ENCODE data around the gene RRP8. TPM values are rescaled to one million over a fixed set of nuclear protein-coding genes. Genes with fewer than 3 reads are reported as not detected.

The RRP8 gene
- total RNA-seq, 6 experiments from 2014 or later = 18.5 to 26.7 (median 20.2) TPM

GRCh38 chr11:6599881-6600390 is 3.5 kb downstream of the RRP8 start:
- Mint-ChIP-seq H3K9me3 (no peaks in the 10 kb centered on the region), H3K4me3 (no peak overlapping the region), H3K4me1 (ENCODE audit: low read depth) (peaks cover 7% of the 10 kb centered on the region)

GRCh38 chr11:6599449-6599848 is 4.0 kb downstream of the RRP8 start:
- no peak overlapping the region for H3K27ac Mint-ChIP-seq
- H3K9me3 Mint-ChIP-seq = no peaks in the 10 kb centered on the region
- no peak for TF ChIP-seq CTCF (IDR thresholded peaks at IDR 0.05)
- peaks cover 31% of the 10 kb centered on the region for H3K36me3 Mint-ChIP-seq (ENCODE audit: low read depth)
- H3K4me3 Mint-ChIP-seq = no peak overlapping the region
- DNase-seq = no peak
- no peaks in the 10 kb centered on the region; the same call in 1 of the 2 replicates for H3K27me3 Mint-ChIP-seq (ENCODE audit: insufficient read depth)
- H3K4me1 Mint-ChIP-seq (ENCODE audit: low read depth) = peaks cover 7% of the 10 kb centered on the region

More at GRCh38 chr11:6599881-6600390, 3.5 kb downstream of the RRP8 start:
- Mint-ChIP-seq H3K27ac (no peak overlapping the region), H3K36me3 (ENCODE audit: low read depth) (peaks cover 28% of the 10 kb centered on the region), H3K27me3 (ENCODE audit: insufficient read depth) (no peaks in the 10 kb centered on the region; the same call in 1 of the 2 replicates)
- TF ChIP-seq CTCF (IDR thresholded peaks at IDR 0.05) = no peak
- DNase-seq = no peak

- H3K9me3 Mint-ChIP-seq = no peaks in the 10 kb centered on the region
- H3K4me1 Mint-ChIP-seq (ENCODE audit: low read depth) = peaks cover 7% of the 10 kb centered on the region
- H3K27me3 Mint-ChIP-seq (ENCODE audit: insufficient read depth) = no peaks in the 10 kb centered on the region; the same call in 1 of the 2 replicates
- no peak for DNase-seq
- H3K27ac Mint-ChIP-seq = no peak overlapping the region; the same call in 1 of the 2 replicates
- H3K36me3 Mint-ChIP-seq (ENCODE audit: low read depth) = peaks cover 35% of the 10 kb centered on the region
- TF ChIP-seq CTCF (IDR thresholded peaks at IDR 0.05) = no peak
- H3K4me3 Mint-ChIP-seq = no peak overlapping the region
Measured at GRCh38 chr11:6598555-6598954, 4.9 kb downstream of the RRP8 start.

GRCh38 chr11:6596239-6596877 is 7.1 kb downstream of the RRP8 start:
- no peak for TF ChIP-seq CTCF (IDR thresholded peaks at IDR 0.05)
- no peak overlapping the region for H3K27ac Mint-ChIP-seq
- no peak overlapping the region for H3K4me3 Mint-ChIP-seq
- DNase-seq = no peak
- H3K36me3 Mint-ChIP-seq (ENCODE audit: low read depth) = peaks cover 34% of the 10 kb centered on the region
- H3K4me1 Mint-ChIP-seq (ENCODE audit: low read depth) = peaks cover 7% of the 10 kb centered on the region
- H3K9me3 Mint-ChIP-seq = no peaks in the 10 kb centered on the region
- no peaks in the 10 kb centered on the region; the same call in 1 of the 2 replicates for H3K27me3 Mint-ChIP-seq (ENCODE audit: insufficient read depth)

- Mint-ChIP-seq H3K4me1 (ENCODE audit: low read depth) (peaks cover 7% of the 10 kb centered on the region), H3K27ac (0 out of 2 replicates have a peak overlapping the region, but pooled peaks have one; percentile 29), H3K27me3 (ENCODE audit: insufficient read depth) (no peaks in the 10 kb centered on the region; the same call in 1 of the 2 replicates), H3K9me3 (no peaks in the 10 kb centered on the region), H3K36me3 (ENCODE audit: low read depth) (peaks cover 32% of the 10 kb centered on the region), H3K4me3 (no peak overlapping the region)
- TF ChIP-seq CTCF (IDR thresholded peaks at IDR 0.05) = peak; percentile 32; the same call in 1 of the 2 replicates
- DNase-seq = no peak
Measured at GRCh38 chr11:6594142-6594768, 9.2 kb downstream of the RRP8 start.

All from HFFc6 (cell line).